NCI-H2081 (cell line): ENCODE data around the gene POLR3B.

Experiments used
- DNase-seq, 2 experiments: peaks; one replicate each; lab custom pipeline; 2025; lab: John Stamatoyannopoulos, UW

The POLR3B gene

GRCh38 chr12:106412563-106412962, 55.0 kb downstream of the POLR3B start:
- DNase-seq, result no peak

DNA sequence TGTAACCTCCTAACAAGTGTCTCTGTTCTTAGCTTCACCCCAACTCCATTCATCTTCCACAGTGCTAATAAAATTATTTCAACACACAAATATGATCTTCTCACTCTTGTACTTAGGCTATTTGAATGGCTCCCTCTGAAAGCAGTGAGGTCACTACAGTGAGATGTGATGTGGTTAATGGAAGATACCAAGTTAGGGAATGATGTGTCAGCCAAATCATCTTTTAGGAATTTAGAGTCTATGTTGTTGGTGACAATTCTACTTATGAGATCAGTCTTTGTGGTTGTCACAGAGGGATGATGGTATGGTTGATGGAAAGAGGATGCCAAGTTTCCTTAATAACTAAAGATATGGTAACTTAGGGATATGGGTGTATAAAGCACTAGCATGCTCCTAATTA, 57.6 kb downstream of the POLR3B start:
- no peak for DNase-seq

GRCh38 chr12:106416273-106416672, 58.7 kb downstream of the POLR3B start:
- no peak for DNase-seq

DNA sequence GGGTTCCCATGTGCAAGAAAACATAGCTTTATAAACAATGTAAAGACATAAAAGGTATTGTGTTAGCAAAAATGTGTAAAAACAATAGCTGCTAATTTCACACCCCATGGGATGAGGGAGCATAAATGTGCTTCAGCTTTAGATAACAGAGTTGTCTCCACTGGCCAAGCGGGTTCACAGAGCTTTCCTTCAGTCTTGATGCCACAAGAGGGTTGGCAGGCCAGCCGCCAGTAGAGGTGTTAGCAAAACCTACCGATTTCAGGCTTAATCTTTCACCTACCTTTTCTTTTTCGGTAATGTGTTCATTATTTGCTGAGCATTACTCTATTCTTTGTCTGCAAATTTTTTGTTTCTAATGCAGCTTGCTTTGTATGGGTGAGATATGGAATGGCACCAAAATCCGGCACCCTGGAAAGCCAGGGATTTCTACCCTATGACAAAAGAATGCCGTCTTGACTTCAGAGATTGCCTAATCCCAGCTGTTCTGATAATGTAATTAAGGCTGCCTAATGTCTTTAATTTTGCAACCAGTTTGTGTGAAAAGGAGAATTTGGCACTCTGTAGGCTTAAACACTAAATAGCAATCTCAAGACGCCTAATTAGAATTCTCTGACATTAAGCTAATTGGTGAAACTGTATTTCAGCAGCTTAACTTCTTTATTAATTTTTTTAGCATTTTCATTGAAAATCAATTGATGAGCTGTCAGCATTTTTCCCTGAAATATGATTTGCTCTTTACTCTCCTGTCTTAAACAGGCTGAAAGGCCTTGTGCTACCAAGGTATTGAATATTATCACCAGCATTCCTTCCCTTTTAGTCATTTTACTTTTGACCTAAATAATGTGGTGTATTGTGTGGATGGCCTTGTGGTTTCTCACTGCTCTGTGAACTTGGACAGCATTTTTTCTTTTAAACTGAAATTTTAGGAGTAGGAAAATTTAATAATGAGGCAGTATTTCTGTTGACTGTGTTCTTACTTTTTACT, 60.7 kb downstream of the POLR3B start:
- DNase-seq, result no peak

- DNase-seq, result no peak
Measured at GRCh38 chr12:106418970-106419369, 61.4 kb downstream of the POLR3B start.

GRCh38 chr12:106423291-106423690, 65.7 kb downstream of the POLR3B start:
- no peak for DNase-seq

- no peak for DNase-seq
Measured at GRCh38 chr12:106425061-106425702, 67.6 kb downstream of the POLR3B start.

- no peak for DNase-seq
Measured at GRCh38 chr12:106427917-106428316, 70.4 kb downstream of the POLR3B start.

DNA sequence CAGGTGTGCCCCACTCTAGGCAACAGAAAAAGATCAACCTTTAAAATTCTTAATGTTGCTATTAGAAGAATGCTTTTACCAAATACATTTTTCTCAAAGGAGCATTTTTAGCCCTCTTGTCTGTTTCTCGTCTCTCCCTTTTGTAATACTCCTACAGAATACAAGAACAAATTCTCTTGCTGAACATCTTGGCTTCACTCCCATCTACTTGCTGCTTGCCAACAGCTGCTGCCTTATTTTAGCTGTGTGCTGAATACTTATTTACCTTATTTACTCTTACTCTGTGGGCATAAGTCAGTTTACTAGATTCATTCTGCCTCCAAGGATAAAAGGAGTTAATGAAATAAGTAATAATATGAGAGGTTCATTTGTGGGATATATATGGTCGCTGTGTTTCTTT, 70.8 kb downstream of the POLR3B start:
- no peak for DNase-seq

- no peak for DNase-seq
Measured at GRCh38 chr12:106429043-106429552, 71.5 kb downstream of the POLR3B start.

DNA sequence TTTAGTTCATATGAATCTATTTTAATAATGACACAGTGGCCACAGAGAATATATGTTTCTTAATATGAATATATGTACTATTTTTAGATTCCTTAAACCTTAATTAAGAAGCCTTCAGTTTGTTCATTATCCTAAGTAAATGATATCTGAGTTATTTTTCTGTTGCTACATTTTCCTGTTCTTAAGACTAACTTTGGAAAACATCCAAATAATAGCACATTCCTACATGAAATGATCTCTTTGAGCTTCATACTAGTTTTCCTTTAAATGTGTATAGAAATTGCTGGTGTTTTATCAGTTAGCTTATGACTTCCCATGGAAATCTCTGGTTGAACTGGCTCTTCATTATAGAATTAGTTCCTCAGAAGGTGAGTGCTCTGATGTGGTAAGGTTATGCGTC, 72.1 kb downstream of the POLR3B start:
- DNase-seq, result no peak

GRCh38 chr12:106431839-106432411, 74.4 kb downstream of the POLR3B start:
- DNase-seq, result no peak

DNA sequence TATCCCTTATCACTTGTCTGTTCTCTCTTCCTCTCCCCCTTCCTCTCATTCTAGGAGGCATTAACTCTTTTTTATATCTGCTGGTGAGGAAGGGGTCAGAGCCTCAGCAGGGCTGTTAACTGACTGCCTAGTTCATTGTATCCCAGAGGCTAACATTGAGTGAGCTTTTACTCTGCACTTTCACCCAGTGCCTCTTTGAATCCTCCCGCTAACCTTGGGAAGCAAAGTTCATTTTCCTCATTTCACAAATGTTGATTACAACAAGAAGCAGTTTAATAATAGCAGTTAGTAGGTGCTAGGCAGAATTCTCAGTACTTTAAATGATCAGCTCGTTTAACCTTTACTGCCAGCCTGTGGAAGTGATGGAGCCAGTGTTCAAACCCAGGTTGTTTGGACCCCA, 75.5 kb downstream of the POLR3B start:
- DNase-seq, result no peak

- no peak for DNase-seq
Measured at GRCh38 chr12:106434526-106434925, 77.0 kb downstream of the POLR3B start.

DNA sequence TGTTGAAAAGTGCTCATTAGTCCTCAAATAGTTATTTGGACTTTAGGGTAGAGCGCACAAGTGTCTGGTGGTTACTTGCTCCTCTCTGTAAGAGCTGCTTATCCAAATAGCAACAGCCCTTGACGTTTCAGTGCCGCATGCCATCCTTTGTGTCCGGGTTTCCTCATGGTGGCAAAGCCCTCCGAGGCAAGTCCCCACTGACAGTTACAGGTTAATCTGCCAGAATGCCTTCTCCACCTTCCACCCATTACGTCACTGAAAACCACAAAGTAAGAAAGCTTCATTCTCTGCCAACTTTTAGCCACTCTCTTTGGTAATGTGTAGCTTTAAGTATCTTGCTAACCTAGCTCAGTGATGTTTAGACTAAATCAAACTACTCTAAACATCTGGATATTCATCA, 78.6 kb downstream of the POLR3B start:
- DNase-seq, result no peak

GRCh38 chr12:106442575-106442974, 85.0 kb downstream of the POLR3B start:
- no peak for DNase-seq

GRCh38 chr12:106445053-106445452, 87.5 kb downstream of the POLR3B start:
- no peak for DNase-seq

DNA sequence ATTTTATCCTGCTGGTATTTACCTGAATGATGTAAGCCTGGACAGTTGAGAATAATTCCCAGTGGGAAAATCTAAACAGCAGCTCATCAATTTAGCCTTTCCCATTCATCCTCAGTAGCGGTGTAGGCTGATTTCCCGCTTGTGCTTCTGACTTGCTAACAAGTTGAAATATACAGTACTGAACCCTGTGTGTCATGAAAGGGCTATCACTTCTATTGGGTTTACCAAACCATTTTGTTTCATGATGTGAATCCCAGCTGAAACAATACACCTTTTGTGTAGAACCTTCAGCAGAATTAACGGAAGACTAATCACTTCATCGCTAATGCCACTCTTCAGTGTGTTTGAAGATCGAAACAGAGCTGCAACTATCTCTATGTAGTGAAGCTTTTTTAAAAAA, 88.4 kb downstream of the POLR3B start:
- DNase-seq, result peak; percentile 13 to 67

- DNase-seq, result peak; percentile 46 to 75
Measured at GRCh38 chr12:106446419-106447092, 89.0 kb downstream of the POLR3B start.

DNA sequence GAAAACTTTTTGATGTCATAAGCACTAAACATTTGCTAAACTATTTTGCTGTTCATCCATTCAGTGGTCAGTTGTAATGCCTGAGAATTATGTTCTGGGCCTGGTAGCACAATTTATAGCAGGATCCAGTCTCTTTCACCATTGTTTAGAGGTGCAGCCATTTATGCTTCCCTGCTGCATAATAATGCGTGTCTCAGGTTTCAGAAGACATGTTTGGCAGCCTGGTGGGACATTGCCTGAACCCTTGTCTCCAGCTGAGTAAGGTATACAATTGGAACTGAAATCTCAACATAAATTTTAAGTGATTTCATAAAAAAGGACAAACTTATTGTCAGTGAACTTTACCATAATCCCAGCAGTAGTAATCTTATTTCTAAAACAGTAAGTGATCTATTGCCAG, 94.8 kb downstream of the POLR3B start:
- peak; percentile 1 to 59 for DNase-seq

GRCh38 chr12:106455111-106455510, 97.6 kb downstream of the POLR3B start:
- DNase-seq, result no peak

- no peak for DNase-seq
Measured at GRCh38 chr12:106459124-106459523, 101.6 kb downstream of the POLR3B start.
